Osteoblast (primary cell): ENCODE measurements around the gene RAD51B. TPM values are rescaled to one million over a fixed set of nuclear protein-coding genes. Genes with fewer than 3 reads are reported as not detected.

Experiments
- DNase-seq: peaks from one replicate; pipeline ENCODE4 v3.0.0; 2011; ENCODE audit warnings: low spot score, mixed read lengths; ENCODE audit not compliant: insufficient read length; ENCODE audit errors: missing footprints
- H2AFZ ChIP-seq: 2 replicates; pipeline ENCODE4 v1.6.0; 2011; ENCODE audit warnings: mild to moderate bottlenecking, low read length
- H3K27ac ChIP-seq: 2 replicates; pipeline ENCODE4 v1.5.1; 2011; ENCODE audit warnings: mild to moderate bottlenecking, low read depth, low read length, moderate library complexity
- H3K27me3 ChIP-seq: 2 replicates; pipeline ENCODE4 v1.6.0; 2012; ENCODE audit warnings: mild to moderate bottlenecking, control low read depth, inconsistent platforms, low read length, moderate library complexity; ENCODE audit not compliant: insufficient read depth
- H3K36me3 ChIP-seq: 2 replicates; pipeline ENCODE4 v1.5.1; 2011; ENCODE audit warnings: mild to moderate bottlenecking, low read length, control low read depth, moderate library complexity; ENCODE audit not compliant: insufficient read depth
- H3K4me1 ChIP-seq: 2 replicates; pipeline ENCODE4 v1.5.1; 2011; ENCODE audit warnings: mild to moderate bottlenecking, low read length, control low read depth, moderate library complexity; ENCODE audit not compliant: insufficient read depth
- H3K4me2 ChIP-seq: 2 replicates; pipeline ENCODE4 v1.6.0; 2011; ENCODE audit warnings: mild to moderate bottlenecking, low read length; ENCODE audit not compliant: insufficient read depth
- H3K4me3 ChIP-seq: fragments of 200-600 bp; sonication (generic); 3 replicates; pipeline ENCODE4 v1.5.1; 2012; ENCODE audit warnings: mild to moderate bottlenecking, low read length, inconsistent platforms; ENCODE audit not compliant: insufficient read depth
- H3K79me2 ChIP-seq: 2 replicates; pipeline ENCODE4 v1.6.0; 2012; ENCODE audit warnings: mild to moderate bottlenecking, low read length, control low read depth, inconsistent platforms; ENCODE audit not compliant: insufficient read depth
- H3K9me3 ChIP-seq: 2 replicates; pipeline ENCODE4 v1.5.1; 2011; ENCODE audit warnings: low read depth, low read length, control low read depth
- H4K20me1 ChIP-seq: 2 replicates; pipeline ENCODE4 v1.6.0; 2012; ENCODE audit warnings: mild to moderate bottlenecking, low read length, control low read depth; ENCODE audit not compliant: insufficient read depth
- CTCF ChIP-seq: IDR thresholded peaks from 2 replicates; pipeline ENCODE4 v1.5.1; 2011; ENCODE audit warnings: mild to moderate bottlenecking, low read depth, low read length, moderate library complexity; ENCODE audit errors: extremely low read depth
- total RNA-seq: library from RNA; depleted of rRNA; stranded (reverse); fragments of >200 nt; gene quantifications from 2 replicates; pipeline ENCODE4 v1.2.3, GENCODE V29; 2012

The RAD51B gene
- total RNA-seq, 1 donor, result 13.8 TPM

- H3K4me1 ChIP-seq, result peaks cover 4% of the 10 kb centered on the region
- no peaks in the 10 kb centered on the region for H4K20me1 ChIP-seq
- H2AFZ ChIP-seq, result no peak overlapping the region
- no peaks in the 10 kb centered on the region for H3K36me3 ChIP-seq
- no peaks in the 10 kb centered on the region for H3K79me2 ChIP-seq
- no peak overlapping the region for H3K27ac ChIP-seq
- H3K9me3 ChIP-seq, result no peaks in the 10 kb centered on the region
- H3K4me2 ChIP-seq, result no peak overlapping the region
- H3K27me3 ChIP-seq, result no peaks in the 10 kb centered on the region
- H3K4me3 ChIP-seq, result no peak overlapping the region
- TF ChIP-seq CTCF, result no peak
- no peak for DNase-seq
Measured at GRCh38 chr14:68079941-68080697, 260.5 kb downstream of the RAD51B start.

GRCh38 chr14:68081489-68081888, 261.9 kb downstream of the RAD51B start:
- no peak overlapping the region for H3K27ac ChIP-seq
- no peak overlapping the region for H3K4me3 ChIP-seq
- H3K79me2 ChIP-seq, result no peaks in the 10 kb centered on the region
- no peaks in the 10 kb centered on the region for H3K27me3 ChIP-seq
- H3K4me2 ChIP-seq, result no peak overlapping the region
- H3K4me1 ChIP-seq, result peaks cover under 1% of the 10 kb centered on the region
- H2AFZ ChIP-seq, result no peak overlapping the region
- DNase-seq, result no peak
- no peak for TF ChIP-seq CTCF
- no peaks in the 10 kb centered on the region for H4K20me1 ChIP-seq
- H3K9me3 ChIP-seq, result no peaks in the 10 kb centered on the region
- H3K36me3 ChIP-seq, result no peaks in the 10 kb centered on the region

- Histone ChIP-seq H3K9me3 (no peaks in the 10 kb centered on the region), H3K4me2 (no peak overlapping the region), H3K36me3 (no peaks in the 10 kb centered on the region), H2AFZ (no peak overlapping the region), H3K79me2 (no peaks in the 10 kb centered on the region), H3K4me3 (no peak overlapping the region), H3K4me1 (no peaks in the 10 kb centered on the region), H3K27ac (no peak overlapping the region), H3K27me3 (no peaks in the 10 kb centered on the region), H4K20me1 (no peaks in the 10 kb centered on the region)
- no peak for DNase-seq
- TF ChIP-seq CTCF, result no peak
Measured at GRCh38 chr14:68082698-68083291, 263.2 kb downstream of the RAD51B start.

- no peaks in the 10 kb centered on the region for H4K20me1 ChIP-seq
- H3K4me3 ChIP-seq, result no peak overlapping the region
- no peak overlapping the region for H3K4me2 ChIP-seq
- H3K27me3 ChIP-seq, result no peaks in the 10 kb centered on the region
- H3K9me3 ChIP-seq, result no peaks in the 10 kb centered on the region
- no peaks in the 10 kb centered on the region for H3K36me3 ChIP-seq
- H3K27ac ChIP-seq, result no peak overlapping the region
- no peak for TF ChIP-seq CTCF
- H3K4me1 ChIP-seq, result no peaks in the 10 kb centered on the region
- no peaks in the 10 kb centered on the region for H3K79me2 ChIP-seq
- no peak for DNase-seq
- H2AFZ ChIP-seq, result no peak overlapping the region
Measured at GRCh38 chr14:68084256-68084655, 264.7 kb downstream of the RAD51B start.
